ENCODE data around the gene CATSPERD. TPM values are rescaled to one million over a fixed set of nuclear protein-coding genes. Genes with fewer than 3 reads are reported as not detected.

CATSPERD gene
- total RNA-seq, 1 experiment from 2014 or later, result not detected

GRCh38 chr19:5762608-5763217, 42.3 kb downstream of the CATSPERD start:
- ChIA-PET POLR2A (ENCODE audit: unreplicated experiment) (no interaction called here), CTCF (no interaction called here)
- intact Hi-C loops (cut with micrococcal nuclease), result no loop called here
- Histone ChIP-seq H3K4me1 (ENCODE audit: insufficient read depth, low read length) (no peaks in the 10 kb centered on the region), H3K36me3 (ENCODE audit: low read depth, low read length) (no peaks in the 10 kb centered on the region), H3K79me2 (ENCODE audit: low read length) (no peaks in the 10 kb centered on the region), H3K9me3 (ENCODE audit: low read length) (no peaks in the 10 kb centered on the region), H3K4me3 (ENCODE audit: low read length) (no peak overlapping the region), H3K9ac (ENCODE audit: low read length) (no peak overlapping the region), H3K9me2 (replicated peaks; ENCODE audit: low read length) (no peaks in the 10 kb centered on the region; the same call in 1 of the 2 replicates), H3K27ac (ENCODE audit: low read length) (no peak overlapping the region), H3K4me2 (ENCODE audit: low read length) (no peak overlapping the region), H4K20me1 (ENCODE audit: low read length) (no peaks in the 10 kb centered on the region), H3K27me3 (ENCODE audit: low read length) (no peaks in the 10 kb centered on the region), H2AFZ (ENCODE audit: low read length) (no peak overlapping the region), H3F3A (ENCODE audit: low read length, unreplicated experiment) (no peaks in the 10 kb centered on the region)
- BruUV-seq (replicated peaks), result no TSS peak
- no peak for TF ChIP-seq EZH2phosphoT487 (IDR thresholded peaks at IDR 0.05; ENCODE audit: borderline replicate concordance, low read length)
- TF ChIP-seq EZH2 (IDR thresholded peaks at IDR 0.05; ENCODE audit: low read length, unreplicated experiment), result no peak
- no peak for TF ChIP-seq CTCF (conservative IDR thresholded peaks at IDR 0.05; ENCODE audit: low read depth, low read length)
- DNase-seq (no peak), ATAC-seq (no peak)

- CTCF ChIA-PET, result no interaction called here
Measured at GRCh38 chr19:5765220-5765619, 44.8 kb downstream of the CATSPERD start.

More at GRCh38 chr19:5765220-5765619, 44.8 kb downstream of the CATSPERD start:
- no peaks in the 10 kb centered on the region for H4K20me1 ChIP-seq (ENCODE audit: low read length)
- intact Hi-C loops (cut with micrococcal nuclease), result no loop called here
- no peaks in the 10 kb centered on the region for H3F3A ChIP-seq (ENCODE audit: low read length, unreplicated experiment)
- H3K4me2 ChIP-seq (ENCODE audit: low read length), result no peak overlapping the region
- DNase-seq (no peak), ATAC-seq (no peak)
- H3K9me3 ChIP-seq (ENCODE audit: low read length), result no peaks in the 10 kb centered on the region
- no peaks in the 10 kb centered on the region; the same call in 1 of the 2 replicates for H3K9me2 ChIP-seq (replicated peaks; ENCODE audit: low read length)
- POLR2A ChIA-PET (ENCODE audit: unreplicated experiment), result no interaction called here
- no peak for TF ChIP-seq CTCF (conservative IDR thresholded peaks at IDR 0.05; ENCODE audit: low read depth, low read length)
- no peak for TF ChIP-seq EZH2phosphoT487 (IDR thresholded peaks at IDR 0.05; ENCODE audit: borderline replicate concordance, low read length)
- no peak for TF ChIP-seq EZH2 (IDR thresholded peaks at IDR 0.05; ENCODE audit: low read length, unreplicated experiment)
- H3K4me3 ChIP-seq (ENCODE audit: low read length), result no peak overlapping the region
- no TSS peak for BruUV-seq (replicated peaks)
- H3K4me1 ChIP-seq (ENCODE audit: insufficient read depth, low read length), result no peaks in the 10 kb centered on the region
- H3K27me3 ChIP-seq (ENCODE audit: low read length), result no peaks in the 10 kb centered on the region
- no peak overlapping the region for H3K27ac ChIP-seq (ENCODE audit: low read length)
- H3K9ac ChIP-seq (ENCODE audit: low read length), result no peak overlapping the region
- no peaks in the 10 kb centered on the region for H3K36me3 ChIP-seq (ENCODE audit: low read depth, low read length)
- H2AFZ ChIP-seq (ENCODE audit: low read length), result no peak overlapping the region
- H3K79me2 ChIP-seq (ENCODE audit: low read length), result no peaks in the 10 kb centered on the region
